GM19395 (cell line): ENCODE results near the gene KCNN3.

ENCODE experiments used
- ATAC-seq: cut with Tn5 transposase; IDR thresholded peaks from one replicate; pipeline ENCODE4 v1.9.1; 2021; ENCODE audit warnings: mild to moderate bottlenecking, moderate library complexity; ENCODE audit not compliant: unreplicated experiment

The KCNN3 gene

GRCh38 chr1:154861607-154862094 lies 8.4 kb downstream of the KCNN3 start:
- no peak for ATAC-seq

GRCh38 chr1:154860156-154860870 lies 9.8 kb downstream of the KCNN3 start:
- ATAC-seq = peak; percentile 65

GRCh38 chr1:154859786-154860155 lies 10.3 kb downstream of the KCNN3 start:
- ATAC-seq = peak; percentile 46

GRCh38 chr1:154859151-154859785 lies 10.8 kb downstream of the KCNN3 start:
- no peak for ATAC-seq

- no peak for ATAC-seq
Observed at GRCh38 chr1:154857441-154858215, 12.5 kb downstream of the KCNN3 start.

- no peak for ATAC-seq
Observed at GRCh38 chr1:154857022-154857421, 13.1 kb downstream of the KCNN3 start.

- ATAC-seq = no peak
Observed at GRCh38 chr1:154856544-154856943, 13.5 kb downstream of the KCNN3 start.

GRCh38 chr1:154856049-154856448 lies 14.0 kb downstream of the KCNN3 start:
- no peak for ATAC-seq

- no peak for ATAC-seq
Observed at GRCh38 chr1:154855186-154855851, 14.8 kb downstream of the KCNN3 start.

- no peak for ATAC-seq
Observed at GRCh38 chr1:154852845-154853244, 17.2 kb downstream of the KCNN3 start.

GRCh38 chr1:154851392-154852177 lies 18.5 kb downstream of the KCNN3 start:
- no peak for ATAC-seq

- ATAC-seq = peak; percentile 58
Observed at GRCh38 chr1:154849645-154850131, 20.4 kb downstream of the KCNN3 start.

- ATAC-seq = no peak
Observed at GRCh38 chr1:154848983-154849382, 21.1 kb downstream of the KCNN3 start.

GRCh38 chr1:154847891-154848290 lies 22.2 kb downstream of the KCNN3 start:
- ATAC-seq = no peak

GRCh38 chr1:154846565-154847442 lies 23.3 kb downstream of the KCNN3 start:
- ATAC-seq = no peak

- ATAC-seq = no peak
Observed at GRCh38 chr1:154845879-154846278, 24.2 kb downstream of the KCNN3 start.

- no peak for ATAC-seq
Observed at GRCh38 chr1:154845174-154845573, 24.9 kb downstream of the KCNN3 start.

GRCh38 chr1:154844297-154844681 lies 25.8 kb downstream of the KCNN3 start:
- ATAC-seq = no peak

GRCh38 chr1:154843636-154844296 lies 26.3 kb downstream of the KCNN3 start:
- ATAC-seq = no peak
